ENCODE results near the gene PCBP2. TPM values are rescaled to one million over a fixed set of nuclear protein-coding genes. Genes with fewer than 3 reads are reported as not detected.

Gene PCBP2
- polyA plus RNA-seq, 3 donors = 79.6 to 588 (median 81.9) TPM

GRCh38 chr12:53462935-53463334 is 11.0 kb downstream of the PCBP2 start:
- Histone ChIP-seq H4K20me1 (ENCODE audit: insufficient read depth, low read length) (peaks cover 100% of the 10 kb centered on the region), H3K27ac (ENCODE audit: low read depth in 1 of 2, low read length in 2 of 2) (no peak overlapping the region), H3K4me2 (replicated peaks; ENCODE audit: extremely low read depth, low read length, poor library complexity, severe bottlenecking) (no peak overlapping the region), H2AFZ (ENCODE audit: insufficient read depth, low read depth, low read length, poor library complexity, severe bottlenecking) (no peak overlapping the region), H3K27me3 (ENCODE audit: control insufficient read depth in 2 of 2, insufficient read depth in 2 of 2, low read length in 2 of 2) (no peaks in the 10 kb centered on the region), H3K36me3 (replicated peaks in 1 of 2; ENCODE audit: control insufficient read depth in 1 of 2, insufficient read depth in 2 of 2, low read length in 2 of 2) (peaks cover 100% of the 10 kb centered on the region in 2 donors), H3K4me3 (replicated peaks in 1 of 3; ENCODE audit: low read depth in 2 of 3, low read length in 3 of 3) (no peak overlapping the region), H3K9me3 (replicated peaks in 1 of 2; ENCODE audit: control insufficient read depth in 1 of 2, insufficient read depth in 1 of 2, low read length in 2 of 2) (no peaks in the 10 kb centered on the region), H3K9ac (ENCODE audit: insufficient read depth, low read length, poor library complexity, severe bottlenecking) (no peak overlapping the region), H3K4me1 (ENCODE audit: control insufficient read depth in 1 of 2, insufficient read depth in 2 of 2, low read length in 2 of 2) (no peaks in the 10 kb centered on the region), H3K79me2 (ENCODE audit: insufficient read depth, low read length) (peaks cover 97% of the 10 kb centered on the region)
- no peaks in the 10 kb centered on the region for H3K9me3 Mint-ChIP-seq
- TF ChIP-seq CTCF (IDR thresholded peaks at IDR 0.05) = no peak
- no peak overlapping the region for H3K4me3 Mint-ChIP-seq
- H3K27me3 Mint-ChIP-seq (ENCODE audit: low read depth in 3 of 3) = no peaks in the 10 kb centered on the region
- intact Hi-C loops (cut with micrococcal nuclease) = no loop called here
- peak overlapping the region in 2 of 7 donors; percentile 7 to 18 for H3K27ac Mint-ChIP-seq
- no peak for DNase-seq
- H3K4me1 Mint-ChIP-seq = no peaks in the 10 kb centered on the region
- peaks cover 94 to 98% of the 10 kb centered on the region in 2 donors for H3K36me3 Mint-ChIP-seq
- WGBS (ENCODE audit: insufficient coverage) = no CpG with 5 or more reads among the region's 3 CpGs

- Mint-ChIP-seq H3K4me1 (no peaks in the 10 kb centered on the region), H3K4me3 (no peak overlapping the region), H3K27me3 (ENCODE audit: low read depth in 3 of 3) (peaks cover 0 to 2% (median 0%) of the 10 kb centered on the region in 3 donors), H3K9me3 (no peaks in the 10 kb centered on the region), H3K36me3 (peaks cover 94 to 98% of the 10 kb centered on the region in 2 donors), H3K27ac (peak overlapping the region in 1 of 7 donors; percentile 20)
- 82% methylated on average over 3 of the region's 5 CpGs for WGBS (ENCODE audit: insufficient coverage)
- Histone ChIP-seq H3K9ac (ENCODE audit: insufficient read depth, low read length, poor library complexity, severe bottlenecking) (no peak overlapping the region), H3K4me3 (replicated peaks in 1 of 3; ENCODE audit: low read depth in 2 of 3, low read length in 3 of 3) (no peak overlapping the region), H3K27me3 (ENCODE audit: control insufficient read depth in 2 of 2, insufficient read depth in 2 of 2, low read length in 2 of 2) (no peaks in the 10 kb centered on the region), H3K4me1 (ENCODE audit: control insufficient read depth in 1 of 2, insufficient read depth in 2 of 2, low read length in 2 of 2) (no peaks in the 10 kb centered on the region), H3K4me2 (replicated peaks; ENCODE audit: extremely low read depth, low read length, poor library complexity, severe bottlenecking) (no peak overlapping the region), H3K9me3 (replicated peaks in 1 of 2; ENCODE audit: control insufficient read depth in 1 of 2, insufficient read depth in 1 of 2, low read length in 2 of 2) (no peaks in the 10 kb centered on the region), H2AFZ (ENCODE audit: insufficient read depth, low read depth, low read length, poor library complexity, severe bottlenecking) (no peak overlapping the region), H4K20me1 (ENCODE audit: insufficient read depth, low read length) (peaks cover 100% of the 10 kb centered on the region), H3K27ac (ENCODE audit: low read depth in 1 of 2, low read length in 2 of 2) (peak overlapping the region in 1 of 2 donors; percentile 27), H3K36me3 (replicated peaks in 1 of 2; ENCODE audit: control insufficient read depth in 1 of 2, insufficient read depth in 2 of 2, low read length in 2 of 2) (peaks cover 100% of the 10 kb centered on the region in 2 donors), H3K79me2 (ENCODE audit: insufficient read depth, low read length) (peaks cover 95% of the 10 kb centered on the region)
- intact Hi-C loops (cut with micrococcal nuclease) = no loop called here
- DNase-seq = no peak
- no peak for TF ChIP-seq CTCF (IDR thresholded peaks at IDR 0.05)
These were observed 12.1 kb downstream of the PCBP2 start for GRCh38 chr12:53463802-53464560.

Data from CD14-positive monocyte (primary cell).